Keratinocyte (primary cell): ENCODE data around the gene KRT84.

Source experiments
- CTCF ChIP-seq, 3 experiments: IDR thresholded peaks in 1 of 3; conservative IDR thresholded peaks in 1 of 3; optimal IDR thresholded peaks in 1 of 3; 2 replicates in 2 of 3; 3 replicates in 1 of 3; pipeline versions ENCODE3 to v1.5.1; 2011; ENCODE audit warnings: low read length in 3 of 3, mild to moderate bottlenecking in 3 of 3, moderate library complexity in 2 of 3, control low read depth in 1 of 3, inconsistent platforms in 1 of 3; ENCODE audit not compliant: insufficient read depth in 2 of 3; ENCODE audit errors: extremely low read depth in 1 of 3
- EZH2 ChIP-seq: IDR thresholded peaks from one replicate; pipeline ENCODE4 v1.6.1; 2012; ENCODE audit warnings: inconsistent platforms, mild to moderate bottlenecking, low read length, moderate library complexity

- TF ChIP-seq EZH2 (no peak), CTCF (optimal IDR thresholded peaks at IDR 0.05 in 1 of 3, IDR thresholded peaks at IDR 0.05 in 1 of 3, conservative IDR thresholded peaks at IDR 0.05 in 1 of 3; ENCODE audit: extremely low read depth in 1 of 3, insufficient read depth in 2 of 3, low read length in 3 of 3) (no peak)
Measured at GRCh38 chr12:52381206-52381605, 4.2 kb downstream of the KRT84 start.
